Fibroblast of lung (primary cell): Measurements from ENCODE around the gene SUPT4H1. TPM values are rescaled to one million over a fixed set of nuclear protein-coding genes. Genes with fewer than 3 reads are reported as not detected.

Experiments used
- DNase-seq, 2 donors: peaks; one replicate each; pipeline versions ENCODE4 v3.0.0 to v3.0.0-alpha.2; 2010; ENCODE audit warnings: low read depth in 2 of 2
- H2AFZ ChIP-seq: 2 replicates; pipeline ENCODE4 v1.5.1; 2012; ENCODE audit warnings: low read length, control low read depth, inconsistent platforms
- H3K27ac ChIP-seq: 2 replicates; pipeline ENCODE4 v1.5.1; 2011; ENCODE audit warnings: low read length, control low read depth; ENCODE audit not compliant: insufficient read depth
- H3K27me3 ChIP-seq: 2 replicates; pipeline ENCODE4 v1.5.1; 2011; ENCODE audit warnings: mild to moderate bottlenecking, low read length; ENCODE audit not compliant: control insufficient read depth, insufficient read depth
- H3K36me3 ChIP-seq: 2 replicates; pipeline ENCODE4 v1.5.1; 2011; ENCODE audit warnings: low read length; ENCODE audit not compliant: control insufficient read depth, insufficient read depth
- H3K4me1 ChIP-seq: 2 replicates; pipeline ENCODE4 v1.5.1; 2011; ENCODE audit warnings: low read length; ENCODE audit not compliant: control insufficient read depth, insufficient read depth; ENCODE audit errors: extremely low read depth
- H3K4me2 ChIP-seq: 2 replicates; pipeline ENCODE4 v1.5.1; 2011; ENCODE audit warnings: low read length, control low read depth; ENCODE audit not compliant: insufficient read depth; ENCODE audit errors: extremely low read depth
- H3K4me3 ChIP-seq, 4 experiments: fragments of 200-600 bp in 1 of 4; sonication (generic) in 1 of 4; replicated peaks in 1 of 4; 2 replicates each; pipeline ENCODE4 v1.5.1; 2011 to 2016; ENCODE audit warnings: low read length in 4 of 4, low read depth in 3 of 4, mild to moderate bottlenecking in 3 of 4, control low read depth in 2 of 4, inconsistent platforms in 1 of 4, mixed read lengths in 1 of 4; ENCODE audit not compliant: insufficient read depth in 1 of 4; ENCODE audit errors: control extremely low read depth in 1 of 4
- H3K79me2 ChIP-seq: 2 replicates; pipeline ENCODE4 v1.5.1; 2012; ENCODE audit warnings: mild to moderate bottlenecking, low read length, inconsistent platforms; ENCODE audit not compliant: control insufficient read depth, insufficient read depth
- H3K9ac ChIP-seq: 2 replicates; pipeline ENCODE4 v1.5.1; 2011; ENCODE audit warnings: mild to moderate bottlenecking, low read length, control low read depth; ENCODE audit not compliant: insufficient read depth
- H3K9me3 ChIP-seq: 2 replicates; pipeline ENCODE4 v1.5.1; 2012; ENCODE audit warnings: low read depth, low read length; ENCODE audit not compliant: control insufficient read depth, insufficient read depth
- H4K20me1 ChIP-seq: 2 replicates; pipeline ENCODE4 v1.5.1; 2011; ENCODE audit warnings: low read length; ENCODE audit not compliant: control insufficient read depth, insufficient read depth; ENCODE audit errors: extremely low read depth
- CTCF ChIP-seq, 2 donors: IDR thresholded peaks in 1 of 2; conservative IDR thresholded peaks in 1 of 2; 1 replicate in 1 of 2; 2 replicates in 1 of 2; pipeline ENCODE4 v1.5.1; 2011 to 2012; ENCODE audit warnings: low read length in 2 of 2, control low read depth in 1 of 2, inconsistent platforms in 1 of 2, low read depth in 1 of 2, mild to moderate bottlenecking in 1 of 2
- EZH2 ChIP-seq: IDR thresholded peaks from 2 replicates; pipeline ENCODE4 v1.5.1; 2012; ENCODE audit warnings: low read length, control low read depth, mild to moderate bottlenecking; ENCODE audit errors: missing control alignments
- polyA plus RNA-seq, 2 donors: library from polyadenylated mRNA; depleted of rRNA in 1 of 2; stranded (reverse) in 1 of 2; unstranded in 1 of 2; fragments of >200 nt; gene quantifications; 2 replicates each; pipeline ENCODE4 v1.2.1, GENCODE V29; 2011 to 2012; ENCODE audit warnings: missing spikeins in 1 of 2
- total RNA-seq: library from RNA; depleted of rRNA; stranded (reverse); fragments of >200 nt; gene quantifications from 2 replicates; pipeline ENCODE4 v1.2.1, GENCODE V29; 2014

The SUPT4H1 gene
- total and polyA plus RNA-seq, 2 donors (not counting 1 experiment from before 2014, with no cell fraction given) = 41.9 to 207 TPM

DNA sequence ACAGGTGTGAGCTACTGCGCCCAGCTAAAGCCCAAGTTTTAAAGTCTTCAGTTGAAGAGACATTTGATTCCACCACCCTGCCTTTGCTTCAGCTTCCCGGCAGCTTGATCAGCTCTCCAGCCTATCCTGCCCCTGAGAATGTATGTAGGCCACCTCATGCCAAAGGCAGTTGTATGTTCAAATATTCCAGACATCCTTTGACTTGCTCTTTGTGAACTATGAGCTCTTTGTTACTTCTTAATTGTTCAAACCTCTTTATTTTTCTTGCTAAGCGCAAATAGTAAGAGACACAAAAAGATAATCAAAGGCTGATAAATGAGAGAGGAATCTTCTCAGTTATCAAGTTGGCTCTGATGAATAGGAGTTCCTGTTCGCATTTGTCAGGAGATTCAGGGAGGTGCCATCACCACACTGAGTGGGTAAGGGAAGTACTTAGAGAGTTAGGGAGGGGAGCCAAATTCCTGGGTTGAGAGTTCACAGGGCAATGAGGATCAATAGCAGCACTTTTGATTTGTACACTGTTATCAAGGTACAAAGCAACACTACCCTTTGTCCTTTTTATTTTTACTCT, 32.0 kb upstream of the SUPT4H1 start:
- Histone ChIP-seq H4K20me1 (no peaks in the 10 kb centered on the region), H3K9ac (no peak overlapping the region), H3K4me1 (no peaks in the 10 kb centered on the region), H3K9me3 (no peaks in the 10 kb centered on the region), H3K4me3 (no peak overlapping the region), H2AFZ (no peak overlapping the region), H3K79me2 (no peaks in the 10 kb centered on the region), H3K36me3 (no peaks in the 10 kb centered on the region), H3K27ac (no peak overlapping the region), H3K27me3 (no peaks in the 10 kb centered on the region), H3K4me2 (no peak overlapping the region)
- no peak for DNase-seq
- TF ChIP-seq CTCF (conservative IDR thresholded peaks at IDR 0.05 in 1 of 2, IDR thresholded peaks at IDR 0.05 in 1 of 2; ENCODE audit: low read depth in 1 of 2, low read length in 2 of 2) = no peak
- no peak for TF ChIP-seq EZH2

DNA sequence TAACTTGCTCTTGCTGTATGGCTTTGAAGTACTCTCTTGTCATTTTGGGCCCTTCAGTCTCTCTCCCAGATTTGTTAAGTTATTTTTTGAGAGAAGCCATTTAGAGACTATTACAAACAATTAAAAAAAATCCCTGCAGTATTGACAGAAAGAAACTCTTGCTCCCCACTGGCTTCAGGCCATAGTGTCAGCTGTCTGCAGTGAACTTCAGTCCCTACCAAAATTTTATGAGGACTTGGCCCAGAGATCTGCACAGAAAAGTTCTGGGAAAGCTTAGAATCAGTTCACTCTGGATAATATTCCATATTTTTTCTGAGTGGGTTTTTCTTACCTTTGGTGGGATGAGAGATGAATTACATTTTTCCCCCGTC, 30.9 kb upstream of the SUPT4H1 start:
- Histone ChIP-seq H4K20me1 (no peaks in the 10 kb centered on the region), H3K27ac (no peak overlapping the region), H3K4me3 (no peak overlapping the region), H2AFZ (no peak overlapping the region), H3K9ac (no peak overlapping the region), H3K4me2 (no peak overlapping the region), H3K36me3 (no peaks in the 10 kb centered on the region), H3K4me1 (no peaks in the 10 kb centered on the region), H3K9me3 (no peaks in the 10 kb centered on the region), H3K79me2 (no peaks in the 10 kb centered on the region), H3K27me3 (no peaks in the 10 kb centered on the region)
- no peak for TF ChIP-seq CTCF (conservative IDR thresholded peaks at IDR 0.05 in 1 of 2, IDR thresholded peaks at IDR 0.05 in 1 of 2; ENCODE audit: low read depth in 1 of 2, low read length in 2 of 2)
- TF ChIP-seq EZH2 = no peak
- no peak for DNase-seq

DNA sequence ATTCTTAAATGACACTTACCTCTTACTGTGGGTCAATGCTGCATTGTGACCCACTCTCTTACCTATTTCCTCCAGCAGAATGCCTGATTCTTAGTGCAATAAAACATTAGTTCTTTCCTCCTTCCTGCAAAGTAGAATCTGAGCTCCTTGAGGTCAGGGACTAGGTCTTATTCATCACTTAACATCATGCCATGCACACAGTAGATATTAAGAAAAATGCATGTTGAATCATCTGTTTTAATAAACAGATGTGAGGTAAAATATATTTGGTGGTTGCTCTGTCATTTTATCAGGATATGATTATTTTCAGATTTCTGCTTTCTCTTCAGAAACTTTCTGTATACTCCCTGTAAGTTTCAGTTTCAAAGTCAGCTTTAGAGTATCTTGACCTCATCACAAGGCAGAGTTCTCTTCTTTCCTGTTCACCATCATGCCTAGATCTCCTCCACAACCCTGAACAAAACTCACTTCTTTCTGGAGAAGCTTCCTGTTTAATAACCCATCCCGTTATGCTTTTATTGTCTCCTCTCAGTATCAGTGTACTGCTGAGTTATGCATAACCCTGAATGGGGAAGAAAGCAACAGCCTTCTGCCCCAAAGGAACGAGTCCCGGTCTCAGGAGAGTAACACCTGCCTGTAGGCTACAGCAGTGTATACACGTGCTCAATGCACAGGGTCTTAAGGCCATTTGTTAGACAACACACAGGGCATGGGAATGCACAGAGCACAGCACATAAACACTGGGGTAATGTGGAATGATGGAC, 30.3 kb upstream of the SUPT4H1 start:
- H3K27me3 ChIP-seq = no peaks in the 10 kb centered on the region

More for the DNA sequence above, 30.3 kb upstream of the SUPT4H1 start:
- DNase-seq = no peak
- Histone ChIP-seq H3K36me3 (no peaks in the 10 kb centered on the region), H3K4me3 (no peak overlapping the region), H3K79me2 (no peaks in the 10 kb centered on the region), H3K4me2 (no peak overlapping the region), H4K20me1 (no peaks in the 10 kb centered on the region), H2AFZ (no peak overlapping the region), H3K27ac (no peak overlapping the region), H3K4me1 (no peaks in the 10 kb centered on the region), H3K9me3 (no peaks in the 10 kb centered on the region), H3K9ac (no peak overlapping the region)
- no peak for TF ChIP-seq CTCF (conservative IDR thresholded peaks at IDR 0.05 in 1 of 2, IDR thresholded peaks at IDR 0.05 in 1 of 2; ENCODE audit: low read depth in 1 of 2, low read length in 2 of 2)
